Measurements from ENCODE around the gene OGFR.
"Not testable (repeated sequence)": the region's sequence is repeated elsewhere in the genome, so short reads cannot be mapped to it uniquely, and the experiment has no call there.

Gene OGFR

DNA sequence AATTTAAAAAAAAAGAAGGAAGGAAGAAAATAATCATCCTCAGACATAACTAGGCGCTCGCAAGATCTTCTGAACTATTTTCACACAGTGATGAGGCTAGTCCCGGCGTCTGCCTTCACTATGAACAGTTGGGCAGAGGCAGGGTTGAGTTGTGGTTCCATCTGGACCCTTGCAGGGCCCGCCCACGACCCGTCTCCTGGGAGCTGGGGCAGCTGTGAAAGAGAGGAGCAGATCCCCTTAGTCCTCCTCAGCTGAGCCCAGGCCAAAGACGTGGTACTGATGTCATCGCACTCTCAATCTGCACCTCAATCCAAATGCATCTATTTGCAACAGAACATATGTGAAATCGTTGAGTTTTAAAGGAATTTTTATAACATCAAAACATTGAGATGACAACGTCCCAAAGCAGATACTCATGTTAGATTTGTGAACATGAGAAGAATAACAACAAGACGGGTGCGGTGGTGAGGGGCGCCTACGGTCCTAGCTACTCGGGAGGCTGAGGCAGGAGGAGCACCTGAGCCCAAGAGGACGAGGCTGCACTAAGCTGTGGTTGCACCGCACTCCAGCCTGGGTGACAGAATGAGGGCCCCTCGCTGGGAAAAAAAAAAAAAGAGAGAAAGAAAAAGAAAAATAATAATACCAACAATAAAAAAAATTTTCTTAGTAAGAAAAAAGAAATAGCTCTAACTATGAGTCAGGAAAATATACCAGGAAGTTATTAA lies 41.7 kb downstream of the OGFR start:
- H3K4me3 ChIP-seq: no peak overlapping the region
- no peak overlapping the region for H3K27ac ChIP-seq

GRCh38 chr20:62848917-62849316 lies 44.3 kb downstream of the OGFR start:
- H3K27ac ChIP-seq, H3K4me3 ChIP-seq: not testable (repeated sequence)

DNA sequence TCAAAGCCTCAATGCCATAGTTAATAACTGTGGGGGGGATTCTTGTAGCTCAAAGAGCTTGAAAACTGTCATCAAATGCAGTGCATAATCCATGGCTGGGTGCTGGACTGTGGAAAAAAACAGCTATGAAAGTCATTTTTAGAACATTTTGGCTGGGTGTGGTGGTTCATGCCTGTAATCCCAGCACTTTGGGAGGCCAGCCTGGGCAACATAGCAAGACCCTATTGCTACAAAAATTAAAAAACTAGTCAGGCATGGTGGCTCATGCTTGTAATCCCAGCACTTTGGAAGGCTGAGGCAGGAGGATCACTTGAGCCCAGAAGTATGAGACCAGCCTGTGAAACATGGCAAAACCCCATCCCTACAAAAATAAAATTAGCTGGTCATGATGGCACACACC lies 44.8 kb downstream of the OGFR start:
- Histone ChIP-seq H3K27ac (no peak overlapping the region), H3K4me3 (no peak overlapping the region)

- H3K4me3 ChIP-seq: no peak overlapping the region
- H3K27ac ChIP-seq: no peak overlapping the region
These were observed 45.8 kb downstream of the OGFR start for GRCh38 chr20:62850333-62850974.

DNA sequence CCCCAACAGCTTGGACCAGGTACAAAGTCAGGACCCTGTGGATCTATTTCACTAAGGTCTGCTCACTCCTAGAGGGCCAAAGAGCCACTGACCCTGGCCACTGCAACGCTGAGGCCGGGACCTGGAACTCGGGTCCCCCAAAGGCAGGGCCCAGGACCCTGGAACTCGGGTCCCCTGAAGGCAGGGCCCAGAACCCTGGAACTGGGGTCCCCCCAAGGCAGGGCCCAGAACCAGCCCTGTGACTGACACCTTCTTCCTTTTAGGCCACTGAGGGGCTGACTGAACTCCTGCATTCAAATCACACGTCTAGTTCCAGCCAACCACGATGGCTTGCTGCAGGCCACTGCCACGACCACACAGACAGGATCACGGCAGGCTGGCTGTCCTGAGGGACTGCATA lies 47.6 kb downstream of the OGFR start:
- no peak overlapping the region for H3K27ac ChIP-seq

DNA sequence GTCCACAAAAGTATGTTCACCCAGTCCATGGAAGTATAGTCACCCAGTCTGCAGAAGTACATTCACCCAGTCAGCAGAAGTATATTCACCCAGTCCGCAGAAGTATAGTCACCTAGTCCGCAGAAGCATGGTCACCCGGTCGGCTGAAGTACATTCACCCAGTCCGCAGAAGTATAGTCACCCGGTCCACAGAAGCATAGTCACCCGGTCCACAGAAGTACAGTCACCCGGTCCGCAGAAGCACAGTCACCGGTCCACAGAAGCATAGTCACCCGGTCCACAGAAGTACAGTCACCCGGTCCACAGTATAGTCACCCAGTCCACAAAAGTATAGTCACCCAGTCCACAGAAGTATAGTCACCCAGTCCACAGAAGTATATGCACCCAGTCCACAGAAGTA lies 48.2 kb downstream of the OGFR start:
- H3K27ac ChIP-seq: no peak overlapping the region
- no peak overlapping the region for H3K4me3 ChIP-seq

More for the DNA sequence above, 47.6 kb downstream of the OGFR start:
- H3K4me3 ChIP-seq: no peak overlapping the region

DNA sequence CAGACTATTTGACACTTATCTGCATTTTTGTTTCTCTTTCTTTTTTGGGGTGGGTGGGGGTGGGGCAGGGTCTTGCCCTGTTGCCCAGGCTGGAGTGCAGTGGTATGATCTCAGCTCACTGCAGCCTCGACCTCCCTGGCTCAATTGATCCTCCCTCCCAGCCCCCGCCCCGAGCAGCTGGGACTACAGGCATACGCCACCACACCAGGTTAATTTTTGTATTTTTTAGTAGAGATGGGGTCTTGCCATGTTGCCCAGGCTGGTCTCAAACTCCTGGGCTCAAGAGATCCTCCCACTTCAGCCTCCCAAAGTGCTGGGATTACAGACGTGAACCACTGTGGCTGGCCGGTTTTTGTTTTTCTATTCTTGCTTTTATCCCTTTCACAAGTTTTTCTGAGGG lies 48.7 kb downstream of the OGFR start:
- not testable (repeated sequence) for H3K27ac ChIP-seq, H3K4me3 ChIP-seq

GRCh38 chr20:62854121-62854520 lies 49.5 kb downstream of the OGFR start:
- Histone ChIP-seq H3K4me3 (no peak overlapping the region), H3K27ac (no peak overlapping the region)

DNA sequence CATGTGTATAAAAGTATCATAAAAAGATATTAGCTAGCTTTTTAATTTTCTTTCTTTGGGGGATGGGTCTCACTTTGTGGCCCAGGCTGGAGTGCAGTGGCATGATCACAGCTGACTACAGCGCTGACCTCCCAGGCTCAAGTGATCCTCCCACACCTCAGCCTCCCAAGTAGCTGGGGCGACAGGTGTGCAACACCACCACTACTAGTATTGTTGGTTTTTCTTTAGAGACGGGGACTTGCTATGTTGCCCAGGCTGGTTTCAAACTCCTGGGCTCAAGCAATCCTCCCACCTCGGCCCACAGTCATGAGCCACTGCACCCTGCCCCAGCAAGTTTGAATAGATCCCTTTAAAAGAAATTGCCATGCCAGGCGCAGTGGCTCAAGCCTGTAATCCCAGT lies 50.5 kb downstream of the OGFR start:
- H3K27ac ChIP-seq: no peak overlapping the region

DNA sequence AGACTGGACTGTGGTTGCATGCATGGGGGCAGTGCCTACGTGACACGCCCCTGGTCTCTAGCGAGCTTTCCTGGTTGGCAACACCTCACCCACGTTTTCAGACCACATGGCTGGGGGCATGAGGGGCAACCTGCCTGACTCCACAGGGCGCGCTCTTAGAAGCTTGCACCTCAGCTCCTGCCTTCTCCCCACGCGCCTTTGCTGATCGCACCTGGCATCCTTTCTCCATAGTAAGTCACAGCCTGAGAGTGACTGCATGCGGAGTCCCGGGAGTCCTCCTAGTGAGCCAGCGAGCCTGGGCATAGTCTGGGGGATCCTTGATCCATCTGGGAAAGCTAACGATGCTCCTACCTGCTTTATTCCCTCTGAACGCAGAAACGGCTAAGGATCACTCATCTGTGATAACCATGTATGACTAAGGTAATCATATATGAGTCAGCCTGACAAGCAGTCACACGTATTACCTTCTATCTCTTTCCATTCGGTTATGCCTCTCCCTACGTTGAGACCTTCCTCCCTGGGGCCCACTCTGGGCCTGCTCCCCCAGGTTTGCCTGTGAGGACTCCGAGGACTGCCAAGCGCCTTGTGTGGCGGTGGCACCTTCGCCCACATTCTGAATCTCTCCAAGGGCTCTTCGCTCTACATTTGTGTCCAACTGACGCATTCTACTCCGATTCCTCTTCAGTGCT lies 52.4 kb downstream of the OGFR start:
- H3K27ac ChIP-seq: peak overlapping the region in 2 of 21 experiments; percentile 19 to 43
- no peak overlapping the region for H3K4me3 ChIP-seq

More for the DNA sequence above, 50.5 kb downstream of the OGFR start:
- H3K4me3 ChIP-seq: no peak overlapping the region

DNA sequence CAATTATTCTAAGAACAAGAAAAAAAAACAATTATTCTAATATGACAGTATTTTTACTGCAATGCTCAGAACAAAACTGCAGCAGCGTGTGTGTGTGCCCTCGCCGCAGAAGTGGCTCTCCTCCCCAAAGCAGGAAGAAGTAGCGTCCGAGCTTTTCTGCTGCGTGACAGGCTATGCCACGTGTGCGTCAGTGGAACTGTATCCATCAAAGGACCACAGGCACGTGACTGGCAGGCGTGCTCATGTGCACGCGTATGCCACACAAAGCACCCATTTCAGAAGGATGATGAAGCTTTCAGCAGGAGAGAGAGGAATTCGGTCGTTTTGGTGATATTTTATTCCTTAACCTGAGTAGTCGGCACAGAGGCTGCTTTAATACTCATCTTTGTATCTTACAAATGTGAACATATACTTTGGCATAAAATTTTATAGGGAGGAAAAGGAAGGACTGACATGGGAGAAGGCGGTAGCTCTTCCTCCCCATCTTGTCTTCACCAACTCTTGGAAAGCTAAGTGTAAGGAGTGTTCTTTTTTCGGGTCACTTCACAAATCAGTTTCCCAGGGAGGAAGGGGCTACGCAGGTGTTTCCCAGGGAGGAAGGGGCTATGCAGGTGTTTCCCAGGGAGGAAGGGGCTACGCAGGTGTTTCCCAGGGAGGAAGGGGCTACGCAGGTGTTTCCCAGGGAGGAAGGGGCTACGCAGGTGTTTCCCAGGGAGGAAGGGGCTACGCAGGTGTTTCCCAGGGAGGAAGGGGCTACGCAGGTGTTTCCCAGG lies 53.6 kb downstream of the OGFR start:
- Histone ChIP-seq H3K4me3 (no peak overlapping the region), H3K27ac (no peak overlapping the region)

DNA sequence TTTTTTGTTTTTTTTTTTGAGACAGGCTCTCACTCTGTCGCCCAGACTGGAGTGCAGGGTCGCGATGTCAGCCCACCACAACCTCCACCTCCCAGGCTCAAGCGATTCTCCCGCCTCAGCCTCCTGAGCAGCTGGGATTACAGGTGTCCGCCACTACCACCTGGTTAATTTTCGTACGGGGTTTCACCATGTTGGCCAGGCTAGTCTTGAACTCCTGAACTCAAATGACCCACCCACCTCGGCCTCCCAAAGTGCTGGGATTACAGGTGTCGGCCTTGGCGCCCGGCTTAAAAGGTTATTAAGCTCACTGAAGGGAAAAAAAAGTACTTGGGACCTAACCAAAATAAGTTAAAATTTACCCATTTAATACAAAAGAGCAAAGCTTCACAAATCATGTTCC lies 55.1 kb downstream of the OGFR start:
- Histone ChIP-seq H3K4me3 (peak overlapping the region in 2 of 7 experiments; percentile 34 to 48), H3K27ac (peak overlapping the region in 1 of 21 experiments; percentile 9)

GRCh38 chr20:62860391-62860923 lies 55.8 kb downstream of the OGFR start:
- peak overlapping the region; percentile 16 to 48 (median 28) for H3K4me3 ChIP-seq
- H3K27ac ChIP-seq: peak overlapping the region in 6 of 21 experiments; percentile 1 to 45 (median 20)

GRCh38 chr20:62860924-62861691 lies 56.5 kb downstream of the OGFR start:
- peak overlapping the region in 4 of 21 experiments; percentile 1 to 45 (median 36) for H3K27ac ChIP-seq
- H3K4me3 ChIP-seq: peak overlapping the region; percentile 20 to 48 (median 28)

DNA sequence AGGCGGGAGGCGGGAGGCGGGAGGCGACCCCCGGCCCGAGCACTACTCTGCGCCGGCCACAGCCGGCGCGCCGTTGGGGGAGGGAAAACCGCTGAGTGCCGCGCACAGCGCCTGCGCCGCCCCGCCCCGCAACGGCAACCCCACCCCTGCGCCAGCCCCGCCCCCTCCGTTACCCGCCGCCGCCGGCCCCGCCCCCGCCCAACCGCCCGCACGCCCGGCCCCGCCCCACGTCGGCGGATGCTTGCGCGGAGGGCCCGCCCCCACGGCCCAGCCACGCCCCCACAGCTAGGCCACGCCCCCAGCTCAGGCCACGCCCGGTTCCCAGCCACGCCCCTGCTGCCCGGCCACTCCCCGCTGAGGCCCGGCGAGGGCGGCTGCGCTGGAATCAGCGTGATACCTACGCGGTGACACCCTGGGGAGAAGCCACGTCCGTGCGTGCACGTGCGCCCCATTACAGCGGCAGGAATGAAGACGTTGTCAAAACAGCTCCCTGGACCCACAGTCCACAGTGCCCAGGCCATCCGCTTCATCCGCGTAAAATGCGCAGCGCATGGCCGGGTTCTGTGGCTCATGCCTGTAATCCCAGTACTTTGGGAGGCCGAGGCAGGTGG lies 57.2 kb downstream of the OGFR start, which contains the start of gene TCFL5:
Gene TCFL5 (minus strand): TSS at position 97 of the 611 bp plus-strand sequence. CDS start 152 bp downstream, outside the sequence.
- H3K27ac ChIP-seq: peak within 1 kb of the TSS in 5 of 21 experiments; percentile 12 to 45 (median 27)

More for the DNA sequence above, 57.2 kb downstream of the OGFR start, which contains the start of gene TCFL5:
- peak within 1 kb of the TSS; percentile 20 to 48 (median 28) for H3K4me3 ChIP-seq
